ENCODE results near the gene VPS33B.

GRCh38 chr15:90949979-90950675, 72.3 kb downstream of the VPS33B start:
- TF ChIP-seq CTCF (IDR thresholded peaks at IDR 0.05): no peak
- TF ChIP-seq POLR2A (IDR thresholded peaks at IDR 0.05): no peak

All from testis (tissue), 2 donors.